Kidney epithelial cell (primary cell): Measurements from ENCODE around the gene PPP1R14B. TPM values are rescaled to one million over a fixed set of nuclear protein-coding genes. Genes with fewer than 3 reads are reported as not detected.

Experiments used
- DNase-seq: peaks from one replicate; pipeline ENCODE4 v3.0.0-alpha.2; 2010; ENCODE audit warnings: low read depth
- H3K27me3 ChIP-seq: 2 replicates; pipeline ENCODE4 v1.6.0; 2011; ENCODE audit warnings: low read length; ENCODE audit not compliant: control insufficient read depth, insufficient read depth
- H3K36me3 ChIP-seq: 2 replicates; pipeline ENCODE4 v1.5.1; 2011; ENCODE audit warnings: low read length; ENCODE audit not compliant: control insufficient read depth, insufficient read depth
- H3K4me3 ChIP-seq: 2 replicates; pipeline ENCODE4 v1.5.1; 2011; ENCODE audit warnings: low read depth, mild to moderate bottlenecking, control low read depth, low read length
- total RNA-seq: library from RNA; depleted of rRNA; stranded (reverse); fragments of >200 nt; gene quantifications from 2 replicates; pipeline ENCODE4 v1.2.3, GENCODE V29; 2015
- TF ChIP-seq, protein P1 (sequence below): IDR thresholded peaks from 2 replicates; pipeline ENCODE4 v1.5.1; 2011; ENCODE audit warnings: mild to moderate bottlenecking, moderate library complexity, low read length, control low read depth, inconsistent platforms; ENCODE audit not compliant: insufficient read depth, poor library complexity, severe bottlenecking

PPP1R14B gene
- total RNA-seq, 1 donor from 2014 or later: 599 TPM

DNA sequence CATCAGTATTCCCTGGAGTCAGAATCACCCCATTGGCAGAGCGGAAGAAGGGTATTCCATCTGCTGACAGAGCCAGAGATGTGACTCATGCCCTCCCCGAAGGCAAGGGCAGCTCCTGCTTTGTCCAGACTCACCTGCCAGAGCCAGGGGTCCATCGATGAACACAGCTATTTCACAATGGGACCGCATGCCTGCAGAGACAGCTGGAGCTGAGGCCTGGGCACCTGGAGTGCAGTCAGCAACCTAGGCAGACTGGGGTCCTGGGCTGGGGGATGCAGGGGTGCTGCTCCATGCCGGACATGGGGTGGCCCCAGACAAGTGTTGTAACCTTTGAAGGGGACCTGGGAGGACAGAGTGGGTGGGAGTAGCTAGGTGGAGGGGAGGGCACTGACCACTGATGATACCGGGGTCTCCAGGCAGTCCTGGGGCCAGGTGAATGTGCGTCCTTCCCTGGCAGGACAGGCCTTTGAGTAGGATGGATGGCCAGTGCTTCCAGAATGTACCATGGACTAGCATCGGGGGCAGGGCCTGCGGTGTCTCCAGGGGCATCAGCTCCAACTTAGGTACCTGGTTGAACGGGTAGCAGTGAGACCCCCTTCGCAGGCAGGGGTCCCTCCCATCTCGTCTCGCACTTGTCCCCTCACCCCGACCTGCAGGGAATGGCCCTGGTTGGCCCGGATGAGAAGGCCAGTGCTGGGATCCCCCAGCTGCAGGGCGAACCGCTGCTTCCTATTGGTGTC is 22.4 kb downstream of the PPP1R14B start:
- peaks cover 1% of the 10 kb centered on the region for H3K36me3 ChIP-seq
- DNase-seq: no peak
- TF ChIP-seq, protein P1, sequence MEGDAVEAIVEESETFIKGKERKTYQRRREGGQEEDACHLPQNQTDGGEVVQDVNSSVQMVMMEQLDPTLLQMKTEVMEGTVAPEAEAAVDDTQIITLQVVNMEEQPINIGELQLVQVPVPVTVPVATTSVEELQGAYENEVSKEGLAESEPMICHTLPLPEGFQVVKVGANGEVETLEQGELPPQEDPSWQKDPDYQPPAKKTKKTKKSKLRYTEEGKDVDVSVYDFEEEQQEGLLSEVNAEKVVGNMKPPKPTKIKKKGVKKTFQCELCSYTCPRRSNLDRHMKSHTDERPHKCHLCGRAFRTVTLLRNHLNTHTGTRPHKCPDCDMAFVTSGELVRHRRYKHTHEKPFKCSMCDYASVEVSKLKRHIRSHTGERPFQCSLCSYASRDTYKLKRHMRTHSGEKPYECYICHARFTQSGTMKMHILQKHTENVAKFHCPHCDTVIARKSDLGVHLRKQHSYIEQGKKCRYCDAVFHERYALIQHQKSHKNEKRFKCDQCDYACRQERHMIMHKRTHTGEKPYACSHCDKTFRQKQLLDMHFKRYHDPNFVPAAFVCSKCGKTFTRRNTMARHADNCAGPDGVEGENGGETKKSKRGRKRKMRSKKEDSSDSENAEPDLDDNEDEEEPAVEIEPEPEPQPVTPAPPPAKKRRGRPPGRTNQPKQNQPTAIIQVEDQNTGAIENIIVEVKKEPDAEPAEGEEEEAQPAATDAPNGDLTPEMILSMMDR: no peak
- no peak overlapping the region for H3K4me3 ChIP-seq
- no peaks in the 10 kb centered on the region for H3K27me3 ChIP-seq

DNA sequence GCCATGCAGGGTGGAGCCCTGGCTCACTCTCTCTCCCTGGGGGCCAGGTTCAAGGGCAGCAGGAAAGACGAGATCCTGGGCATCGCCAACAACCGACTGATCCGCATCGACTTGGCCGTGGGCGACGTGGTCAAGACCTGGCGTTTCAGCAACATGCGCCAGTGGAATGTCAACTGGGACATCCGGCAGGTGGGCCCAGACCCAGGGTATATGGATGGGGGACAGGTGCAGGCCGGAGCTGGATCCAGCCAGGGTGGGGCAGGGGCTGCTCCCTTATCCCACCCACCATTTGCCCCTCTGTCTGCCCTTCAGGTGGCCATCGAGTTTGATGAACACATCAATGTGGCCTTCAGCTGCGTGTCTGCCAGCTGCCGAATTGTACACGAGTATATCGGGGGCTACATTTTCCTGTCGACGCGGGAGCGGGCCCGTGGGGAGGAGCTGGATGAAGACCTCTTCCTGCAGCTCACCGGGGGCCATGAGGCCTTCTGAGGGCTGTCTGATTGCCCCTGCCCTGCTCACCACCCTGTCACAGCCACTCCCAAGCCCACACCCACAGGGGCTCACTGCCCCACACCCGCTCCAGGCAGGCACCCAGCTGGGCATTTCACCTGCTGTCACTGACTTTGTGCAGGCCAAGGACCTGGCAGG is 23.6 kb downstream of the PPP1R14B start:
- Histone ChIP-seq H3K4me3 (no peak overlapping the region), H3K36me3 (peaks cover 1% of the 10 kb centered on the region), H3K27me3 (no peaks in the 10 kb centered on the region)
- no peak for DNase-seq
- TF ChIP-seq, protein P1: no peak

DNA sequence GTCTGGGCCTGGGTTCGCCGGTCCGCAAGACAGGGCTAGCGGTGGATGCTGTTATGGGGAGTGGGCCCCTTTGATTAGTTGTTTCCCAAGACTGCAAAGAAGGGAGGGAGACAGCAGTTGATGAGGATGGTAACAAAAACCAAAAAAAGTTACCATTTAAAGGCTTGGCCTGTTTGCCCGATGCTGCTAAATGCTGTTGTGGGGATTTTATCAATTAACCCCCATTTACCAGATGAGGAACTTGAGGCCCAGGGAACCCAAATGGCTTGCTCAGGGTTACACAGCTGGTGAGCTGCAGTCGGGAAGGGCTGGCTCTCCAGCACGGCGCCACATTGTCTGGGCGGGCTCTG is 24.1 kb downstream of the PPP1R14B start:
- Histone ChIP-seq H3K27me3 (no peaks in the 10 kb centered on the region), H3K4me3 (no peak overlapping the region), H3K36me3 (peaks cover 1% of the 10 kb centered on the region)
- DNase-seq: no peak
- TF ChIP-seq, protein P1: no peak

DNA sequence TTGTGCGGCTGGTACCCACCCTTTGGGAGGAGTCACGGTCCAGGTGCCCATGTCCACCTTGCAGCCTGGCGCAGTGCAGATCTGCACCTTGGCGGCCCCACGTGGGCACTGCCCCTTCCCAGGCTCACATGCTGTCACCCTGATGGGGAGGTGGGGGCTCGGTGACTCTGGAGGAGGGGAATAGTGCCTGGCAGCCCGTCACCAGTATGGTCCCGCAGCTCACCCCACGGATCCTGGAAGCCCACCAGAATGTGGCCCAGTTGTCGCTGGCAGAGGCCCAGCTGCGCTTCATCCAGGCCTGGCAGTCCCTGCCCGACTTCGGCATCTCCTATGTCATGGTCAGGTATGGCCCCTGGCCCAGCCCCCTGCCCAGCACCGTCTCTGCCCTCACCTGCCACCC is 25.9 kb downstream of the PPP1R14B start:
- TF ChIP-seq, protein P1: no peak
- no peaks in the 10 kb centered on the region for H3K27me3 ChIP-seq
- no peak for DNase-seq
- H3K36me3 ChIP-seq: peaks cover 1% of the 10 kb centered on the region
- H3K4me3 ChIP-seq: no peak overlapping the region

DNA sequence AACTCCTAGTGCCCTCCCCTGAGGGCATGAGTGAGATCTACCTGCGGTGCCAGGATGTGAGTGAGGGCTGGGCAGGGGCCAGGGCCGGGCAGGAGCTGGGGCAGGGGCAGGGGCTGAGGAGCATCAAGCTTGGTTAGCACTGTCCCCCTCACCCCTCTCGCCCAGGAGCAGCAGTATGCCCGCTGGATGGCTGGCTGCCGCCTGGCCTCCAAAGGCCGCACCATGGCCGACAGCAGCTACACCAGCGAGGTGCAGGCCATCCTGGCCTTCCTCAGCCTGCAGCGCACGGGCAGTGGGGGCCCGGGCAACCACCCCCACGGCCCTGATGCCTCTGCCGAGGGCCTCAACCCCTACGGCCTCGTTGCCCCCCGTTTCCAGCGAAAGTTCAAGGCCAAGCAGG is 26.5 kb downstream of the PPP1R14B start:
- H3K36me3 ChIP-seq: peaks cover 1% of the 10 kb centered on the region
- TF ChIP-seq, protein P1: no peak
- H3K27me3 ChIP-seq: no peaks in the 10 kb centered on the region
- DNase-seq: no peak
- H3K4me3 ChIP-seq: no peak overlapping the region
